Brain microvascular endothelial cell (primary cell): Measurements from ENCODE around the gene CACNA1H.

Experiments
- DNase-seq: peaks from one replicate; pipeline ENCODE4 v3.0.0-alpha.2; 2020
- H3K27ac ChIP-seq: fragments of 250-450 bp; sonication (Bioruptor Pico); 2 replicates; pipeline ENCODE4 v1.5.1; 2020; ENCODE audit warnings: mild to moderate bottlenecking, moderate library complexity
- H3K27me3 ChIP-seq: fragments of 250-450 bp; sonication (Bioruptor Pico); replicated peaks from 2 replicates; pipeline ENCODE4 v1.5.1; 2020; ENCODE audit warnings: mild to moderate bottlenecking
- H3K36me3 ChIP-seq: fragments of 250-450 bp; sonication (Bioruptor Pico); replicated peaks from 2 replicates; pipeline ENCODE4 v1.5.1; 2020; ENCODE audit warnings: mild to moderate bottlenecking
- H3K4me3 ChIP-seq: 2 replicates; pipeline ENCODE4 v1.5.1; 2011; ENCODE audit warnings: low read depth, mild to moderate bottlenecking, control low read depth, low read length, moderate library complexity
- in situ Hi-C: cut with HindIII; loops from 2 replicates; pipeline ENCODE4 v1.10.0; 2017; ENCODE audit warnings: low sequenced_read_pairs, low pct_ligation_motif_present
- TF ChIP-seq, protein P1 (sequence below): IDR thresholded peaks from 2 replicates; pipeline ENCODE4 v1.5.1; 2011; ENCODE audit warnings: low read depth, mild to moderate bottlenecking, moderate library complexity, low read length, control low read depth, inconsistent platforms; ENCODE audit errors: missing control alignments

Gene CACNA1H

DNA sequence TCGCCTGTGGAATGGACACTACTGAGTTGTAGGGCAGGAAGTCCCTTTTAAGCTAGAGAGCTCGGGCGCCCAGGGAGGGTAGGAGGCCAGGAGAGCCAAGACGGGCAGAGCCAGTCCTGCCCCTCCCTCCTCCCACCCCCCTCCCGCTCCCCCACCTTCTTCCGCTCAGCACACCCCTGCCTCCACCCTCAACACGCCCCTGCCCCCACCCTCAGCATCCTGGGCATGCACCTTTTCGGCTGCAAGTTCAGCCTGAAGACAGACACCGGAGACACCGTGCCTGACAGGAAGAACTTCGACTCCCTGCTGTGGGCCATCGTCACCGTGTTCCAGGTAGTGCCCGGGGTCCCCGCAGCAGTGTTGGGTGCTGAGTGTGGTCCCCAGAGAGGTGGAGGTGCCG, 53.9 kb downstream of the CACNA1H start:
- TF ChIP-seq, protein P1, sequence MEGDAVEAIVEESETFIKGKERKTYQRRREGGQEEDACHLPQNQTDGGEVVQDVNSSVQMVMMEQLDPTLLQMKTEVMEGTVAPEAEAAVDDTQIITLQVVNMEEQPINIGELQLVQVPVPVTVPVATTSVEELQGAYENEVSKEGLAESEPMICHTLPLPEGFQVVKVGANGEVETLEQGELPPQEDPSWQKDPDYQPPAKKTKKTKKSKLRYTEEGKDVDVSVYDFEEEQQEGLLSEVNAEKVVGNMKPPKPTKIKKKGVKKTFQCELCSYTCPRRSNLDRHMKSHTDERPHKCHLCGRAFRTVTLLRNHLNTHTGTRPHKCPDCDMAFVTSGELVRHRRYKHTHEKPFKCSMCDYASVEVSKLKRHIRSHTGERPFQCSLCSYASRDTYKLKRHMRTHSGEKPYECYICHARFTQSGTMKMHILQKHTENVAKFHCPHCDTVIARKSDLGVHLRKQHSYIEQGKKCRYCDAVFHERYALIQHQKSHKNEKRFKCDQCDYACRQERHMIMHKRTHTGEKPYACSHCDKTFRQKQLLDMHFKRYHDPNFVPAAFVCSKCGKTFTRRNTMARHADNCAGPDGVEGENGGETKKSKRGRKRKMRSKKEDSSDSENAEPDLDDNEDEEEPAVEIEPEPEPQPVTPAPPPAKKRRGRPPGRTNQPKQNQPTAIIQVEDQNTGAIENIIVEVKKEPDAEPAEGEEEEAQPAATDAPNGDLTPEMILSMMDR: no peak
- Histone ChIP-seq H3K27me3 (no peaks in the 10 kb centered on the region), H3K4me3 (no peak overlapping the region), H3K36me3 (peaks cover 5% of the 10 kb centered on the region), H3K27ac (no peak overlapping the region)
- in situ Hi-C loops: no loop called here
- no peak for DNase-seq

DNA sequence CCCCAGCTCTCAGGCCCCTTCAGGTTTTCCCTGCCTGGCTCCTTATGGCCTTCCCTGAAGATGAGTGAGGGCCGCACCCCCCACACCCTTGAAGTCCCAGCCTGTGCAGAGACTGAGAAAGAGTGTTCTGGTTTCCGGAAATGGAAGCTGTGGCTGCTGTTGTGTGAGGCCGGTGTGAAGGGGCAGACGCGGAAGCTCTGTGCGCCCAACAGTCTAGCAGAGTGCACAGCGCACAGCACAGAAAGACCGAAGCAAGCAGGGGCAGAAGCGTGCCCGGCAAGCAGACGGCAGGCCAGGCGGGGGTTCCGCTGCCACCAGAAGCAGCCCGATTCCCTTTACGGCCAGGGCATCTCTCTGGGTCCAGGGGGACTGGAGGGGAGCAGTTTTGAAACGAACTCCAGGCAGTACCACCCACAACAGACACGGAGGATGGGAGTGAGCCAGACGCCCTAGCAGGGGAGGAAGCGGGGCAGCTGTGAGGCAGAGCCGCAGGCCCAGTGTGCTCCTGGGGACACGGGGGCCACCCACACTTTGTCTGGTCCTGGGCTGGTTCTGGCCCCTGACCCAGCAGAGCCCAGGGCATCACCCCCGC, 55.4 kb downstream of the CACNA1H start:
- Histone ChIP-seq H3K36me3 (peaks cover 6% of the 10 kb centered on the region), H3K27me3 (no peaks in the 10 kb centered on the region), H3K4me3 (no peak overlapping the region), H3K27ac (no peak overlapping the region)
- DNase-seq: no peak
- in situ Hi-C loops: no loop called here
- TF ChIP-seq, protein P1: no peak

DNA sequence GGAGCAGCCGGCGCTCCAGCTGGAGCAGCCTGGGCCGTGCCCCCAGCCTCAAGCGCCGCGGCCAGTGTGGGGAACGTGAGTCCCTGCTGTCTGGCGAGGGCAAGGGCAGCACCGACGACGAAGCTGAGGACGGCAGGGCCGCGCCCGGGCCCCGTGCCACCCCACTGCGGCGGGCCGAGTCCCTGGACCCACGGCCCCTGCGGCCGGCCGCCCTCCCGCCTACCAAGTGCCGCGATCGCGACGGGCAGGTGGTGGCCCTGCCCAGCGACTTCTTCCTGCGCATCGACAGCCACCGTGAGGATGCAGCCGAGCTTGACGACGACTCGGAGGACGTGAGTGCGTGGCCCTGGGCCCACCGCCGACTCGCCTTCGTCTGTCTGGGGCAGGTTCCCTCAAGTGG, 56.2 kb downstream of the CACNA1H start:
- Histone ChIP-seq H3K36me3 (peaks cover 6% of the 10 kb centered on the region), H3K27me3 (no peaks in the 10 kb centered on the region), H3K4me3 (no peak overlapping the region), H3K27ac (no peak overlapping the region)
- TF ChIP-seq, protein P1: no peak
- in situ Hi-C loops: no loop called here
- DNase-seq: no peak

DNA sequence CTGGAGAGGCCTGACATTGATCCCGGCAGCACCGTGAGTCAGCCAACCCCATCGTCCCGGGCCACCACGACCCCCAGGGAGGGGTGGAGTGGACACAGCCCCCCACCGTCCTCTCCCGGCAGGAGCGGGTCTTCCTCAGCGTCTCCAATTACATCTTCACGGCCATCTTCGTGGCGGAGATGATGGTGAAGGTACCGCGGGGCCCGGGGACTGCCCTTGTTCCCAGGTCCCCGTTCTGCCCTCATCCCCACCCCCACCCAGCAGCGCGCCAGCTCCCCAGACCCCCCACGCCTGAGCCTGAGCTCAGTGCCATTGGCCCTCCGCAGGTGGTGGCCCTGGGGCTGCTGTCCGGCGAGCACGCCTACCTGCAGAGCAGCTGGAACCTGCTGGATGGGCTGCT, 57.6 kb downstream of the CACNA1H start:
- in situ Hi-C loops: no loop called here
- TF ChIP-seq, protein P1: no peak
- Histone ChIP-seq H3K27me3 (no peaks in the 10 kb centered on the region), H3K4me3 (no peak overlapping the region), H3K36me3 (peaks cover 6% of the 10 kb centered on the region), H3K27ac (no peak overlapping the region)
- no peak for DNase-seq

DNA sequence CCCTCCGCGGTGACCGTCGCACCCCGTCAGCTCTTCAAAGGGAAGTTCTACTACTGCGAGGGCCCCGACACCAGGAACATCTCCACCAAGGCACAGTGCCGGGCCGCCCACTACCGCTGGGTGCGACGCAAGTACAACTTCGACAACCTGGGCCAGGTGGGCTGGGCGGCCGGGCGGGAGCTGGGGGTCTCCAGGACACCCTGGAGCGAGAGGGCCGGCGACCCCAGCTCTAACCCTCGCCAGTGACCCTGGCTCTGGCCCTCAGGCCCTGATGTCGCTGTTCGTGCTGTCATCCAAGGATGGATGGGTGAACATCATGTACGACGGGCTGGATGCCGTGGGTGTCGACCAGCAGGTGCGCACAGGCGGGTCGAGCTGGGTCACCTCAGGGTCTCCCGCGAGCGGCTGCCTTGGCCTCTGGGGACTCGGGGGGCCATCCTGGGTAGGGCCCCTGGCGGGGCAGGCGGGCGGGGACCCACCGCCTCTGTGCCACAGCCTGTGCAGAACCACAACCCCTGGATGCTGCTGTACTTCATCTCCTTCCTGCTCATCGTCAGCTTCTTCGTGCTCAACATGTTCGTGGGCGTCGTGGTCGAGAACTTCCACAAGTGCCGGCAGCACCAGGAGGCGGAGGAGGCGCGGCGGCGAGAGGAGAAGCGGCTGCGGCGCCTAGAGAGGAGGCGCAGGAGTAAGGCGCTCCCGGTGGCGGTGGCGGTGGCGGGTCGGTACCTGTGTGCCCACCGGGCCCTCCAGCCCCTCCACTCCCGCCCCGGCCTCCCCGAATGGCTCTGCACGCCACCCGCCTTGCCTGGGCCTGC, 58.8 kb downstream of the CACNA1H start:
- TF ChIP-seq, protein P1: no peak

More for the DNA sequence above, 58.8 kb downstream of the CACNA1H start:
- Histone ChIP-seq H3K4me3 (no peak overlapping the region), H3K27ac (no peak overlapping the region), H3K27me3 (no peaks in the 10 kb centered on the region), H3K36me3 (peaks cover 6% of the 10 kb centered on the region)
- in situ Hi-C loops: no loop called here
- DNase-seq: no peak
